ENCODE measurements around the gene HHATL. TPM values are rescaled to one million over a fixed set of nuclear protein-coding genes. Genes with fewer than 3 reads are reported as not detected.

HHATL gene
- total RNA-seq, 2 experiments from 2014 or later = not detected

- no peaks in the 10 kb centered on the region for H3K4me1 Mint-ChIP-seq (ENCODE audit: low read depth)
- H3K4me3 Mint-ChIP-seq = no peak overlapping the region
- no peaks in the 10 kb centered on the region for H3K27me3 Mint-ChIP-seq (ENCODE audit: low read depth)
- H3K36me3 Mint-ChIP-seq (ENCODE audit: low read depth) = no peaks in the 10 kb centered on the region
- POLR2A ChIA-PET = no interaction called here
- H3K27ac Mint-ChIP-seq = no peak overlapping the region
- CTCF ChIA-PET = interaction anchor here (0.9 to 1.2 kb wide), 2 partner anchors 86 to 112 kb away, joined by 3 to 5 read pairs; no protein-coding TSS in a partner anchor
- DNase-seq (no peak), ATAC-seq (no peak)
- no peaks in the 10 kb centered on the region for H3K9me3 Mint-ChIP-seq (ENCODE audit: insufficient read depth)
Observed at GRCh38 chr3:42660131-42660715, 42.4 kb downstream of the HHATL start.

- POLR2A ChIA-PET = interaction anchor here (0.6 kb wide), 1 partner anchor 156 kb away, joined by 3 read pairs; no protein-coding TSS in a partner anchor
- H3K27ac Mint-ChIP-seq = no peak overlapping the region
- H3K4me1 Mint-ChIP-seq (ENCODE audit: low read depth) = no peaks in the 10 kb centered on the region
Observed at GRCh38 chr3:42659451-42660130, 43.0 kb downstream of the HHATL start.

GRCh38 chr3:42658771-42659390 is 43.7 kb downstream of the HHATL start:
- no peak for DNase-seq
- ChIA-PET POLR2A (no interaction called here), CTCF (no interaction called here)
- Mint-ChIP-seq H3K27me3 (ENCODE audit: low read depth) (no peaks in the 10 kb centered on the region), H3K4me3 (no peak overlapping the region), H3K4me1 (ENCODE audit: low read depth) (peaks cover 1% of the 10 kb centered on the region), H3K27ac (peak overlapping the region; percentile 39), H3K9me3 (ENCODE audit: insufficient read depth) (no peaks in the 10 kb centered on the region), H3K36me3 (ENCODE audit: low read depth) (no peaks in the 10 kb centered on the region)
- ATAC-seq = no peak

More at GRCh38 chr3:42659451-42660130, 43.0 kb downstream of the HHATL start:
- no peak overlapping the region for H3K4me3 Mint-ChIP-seq
- H3K9me3 Mint-ChIP-seq (ENCODE audit: insufficient read depth) = no peaks in the 10 kb centered on the region
- no peak for DNase-seq
- H3K27me3 Mint-ChIP-seq (ENCODE audit: low read depth) = no peaks in the 10 kb centered on the region
- no peaks in the 10 kb centered on the region for H3K36me3 Mint-ChIP-seq (ENCODE audit: low read depth)
- no peak for ATAC-seq
- CTCF ChIA-PET = no interaction called here

GRCh38 chr3:42658091-42658770 is 44.4 kb downstream of the HHATL start:
- Mint-ChIP-seq H3K27ac (no peak overlapping the region), H3K36me3 (ENCODE audit: low read depth) (no peaks in the 10 kb centered on the region), H3K4me1 (ENCODE audit: low read depth) (peaks cover 8% of the 10 kb centered on the region), H3K4me3 (no peak overlapping the region), H3K27me3 (ENCODE audit: low read depth) (peaks cover 2% of the 10 kb centered on the region), H3K9me3 (ENCODE audit: insufficient read depth) (no peaks in the 10 kb centered on the region)
- ChIA-PET CTCF (no interaction called here), POLR2A (no interaction called here)
- DNase-seq (no peak), ATAC-seq (no peak)

- Mint-ChIP-seq H3K36me3 (ENCODE audit: low read depth) (no peaks in the 10 kb centered on the region), H3K27ac (no peak overlapping the region), H3K27me3 (ENCODE audit: low read depth) (peaks cover 2% of the 10 kb centered on the region), H3K4me1 (ENCODE audit: low read depth) (peaks cover 14% of the 10 kb centered on the region), H3K4me3 (no peak overlapping the region), H3K9me3 (ENCODE audit: insufficient read depth) (no peaks in the 10 kb centered on the region)
- DNase-seq (no peak), ATAC-seq (no peak)
- ChIA-PET POLR2A (no interaction called here), CTCF (no interaction called here)
Observed at GRCh38 chr3:42657675-42658074, 44.9 kb downstream of the HHATL start.

GRCh38 chr3:42656680-42657610 is 45.7 kb downstream of the HHATL start:
- POLR2A ChIA-PET = no interaction called here
- Mint-ChIP-seq H3K27ac (no peak overlapping the region), H3K27me3 (ENCODE audit: low read depth) (peaks cover 2% of the 10 kb centered on the region), H3K9me3 (ENCODE audit: insufficient read depth) (no peaks in the 10 kb centered on the region), H3K36me3 (ENCODE audit: low read depth) (no peaks in the 10 kb centered on the region), H3K4me1 (ENCODE audit: low read depth) (peaks cover 21% of the 10 kb centered on the region), H3K4me3 (no peak overlapping the region)
- no peak for ATAC-seq
- no peak for DNase-seq
- CTCF ChIA-PET = no interaction called here

- Mint-ChIP-seq H3K27me3 (ENCODE audit: low read depth) (peaks cover 2% of the 10 kb centered on the region), H3K36me3 (ENCODE audit: low read depth) (no peaks in the 10 kb centered on the region), H3K27ac (no peak overlapping the region), H3K4me1 (ENCODE audit: low read depth) (peaks cover 22% of the 10 kb centered on the region), H3K4me3 (no peak overlapping the region), H3K9me3 (ENCODE audit: insufficient read depth) (no peaks in the 10 kb centered on the region)
- ChIA-PET POLR2A (no interaction called here), CTCF (no interaction called here)
- no peak for ATAC-seq
- no peak for DNase-seq
Observed at GRCh38 chr3:42655980-42656679, 46.5 kb downstream of the HHATL start.

- no peak for ATAC-seq
- POLR2A ChIA-PET = no interaction called here
- Mint-ChIP-seq H3K4me1 (ENCODE audit: low read depth) (peaks cover 22% of the 10 kb centered on the region), H3K27me3 (ENCODE audit: low read depth) (peaks cover 2% of the 10 kb centered on the region), H3K9me3 (ENCODE audit: insufficient read depth) (no peaks in the 10 kb centered on the region), H3K4me3 (no peak overlapping the region), H3K36me3 (ENCODE audit: low read depth) (no peaks in the 10 kb centered on the region), H3K27ac (no peak overlapping the region)
- DNase-seq = no peak
- CTCF ChIA-PET = no interaction called here
Observed at GRCh38 chr3:42655331-42655888, 47.2 kb downstream of the HHATL start.

GRCh38 chr3:42654331-42655201 is 48.0 kb downstream of the HHATL start:
- peaks cover 2% of the 10 kb centered on the region for H3K27me3 Mint-ChIP-seq (ENCODE audit: low read depth)
- H3K4me1 Mint-ChIP-seq (ENCODE audit: low read depth) = peaks cover 22% of the 10 kb centered on the region
- ATAC-seq (peak; percentile 38), DNase-seq (no peak)
- H3K4me3 Mint-ChIP-seq = no peak overlapping the region
- H3K9me3 Mint-ChIP-seq (ENCODE audit: insufficient read depth) = no peaks in the 10 kb centered on the region
- H3K36me3 Mint-ChIP-seq (ENCODE audit: low read depth) = peaks cover 1% of the 10 kb centered on the region
- ChIA-PET CTCF (interaction anchor here (1.3 kb wide), 1 partner anchor 71 kb away, joined by 3 read pairs; no protein-coding TSS in a partner anchor), POLR2A (no interaction called here)
- H3K27ac Mint-ChIP-seq = no peak overlapping the region
